Measurements from ENCODE around the gene RAB17. TPM values are rescaled to one million over a fixed set of nuclear protein-coding genes. Genes with fewer than 3 reads are reported as not detected.

Gene RAB17
- polyA plus RNA-seq, 4 donors: 1.7 to 21.3 (median 12.3) TPM

- DNase-seq (ENCODE audit: low read depth in 4 of 4, low spot score in 3 of 4): no peak
Observed at GRCh38 chr2:237565974-237566373, 24.6 kb downstream of the RAB17 start.

- DNase-seq (ENCODE audit: low read depth in 4 of 4, low spot score in 3 of 4): no peak
Observed at GRCh38 chr2:237564526-237565131, 25.9 kb downstream of the RAB17 start.

- DNase-seq (ENCODE audit: low read depth in 4 of 4, low spot score in 3 of 4): peak in 1 of 4 donors; percentile 44
Observed at GRCh38 chr2:237563816-237564215, 26.7 kb downstream of the RAB17 start.

DNA sequence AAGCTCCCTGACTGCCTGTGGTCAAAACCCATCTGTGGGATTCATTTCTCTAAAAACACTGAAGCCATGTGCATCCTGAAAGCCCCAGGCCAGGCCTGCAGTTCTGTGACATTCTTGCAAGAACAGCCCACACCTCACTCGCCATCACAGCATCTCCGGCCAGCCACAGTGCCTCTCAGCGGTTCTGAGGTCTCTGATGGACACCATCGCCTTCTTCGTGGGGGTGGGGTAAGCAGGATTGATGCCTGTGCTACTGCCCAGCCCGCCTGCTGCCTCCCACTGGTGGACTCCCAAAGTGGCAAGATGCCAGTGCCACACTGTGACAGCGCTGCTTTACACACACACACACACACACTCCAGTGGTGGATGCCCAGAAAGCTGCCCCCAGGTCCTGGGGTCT is 29.3 kb downstream of the RAB17 start:
- DNase-seq (ENCODE audit: low read depth in 4 of 4, low spot score in 3 of 4): no peak

DNA sequence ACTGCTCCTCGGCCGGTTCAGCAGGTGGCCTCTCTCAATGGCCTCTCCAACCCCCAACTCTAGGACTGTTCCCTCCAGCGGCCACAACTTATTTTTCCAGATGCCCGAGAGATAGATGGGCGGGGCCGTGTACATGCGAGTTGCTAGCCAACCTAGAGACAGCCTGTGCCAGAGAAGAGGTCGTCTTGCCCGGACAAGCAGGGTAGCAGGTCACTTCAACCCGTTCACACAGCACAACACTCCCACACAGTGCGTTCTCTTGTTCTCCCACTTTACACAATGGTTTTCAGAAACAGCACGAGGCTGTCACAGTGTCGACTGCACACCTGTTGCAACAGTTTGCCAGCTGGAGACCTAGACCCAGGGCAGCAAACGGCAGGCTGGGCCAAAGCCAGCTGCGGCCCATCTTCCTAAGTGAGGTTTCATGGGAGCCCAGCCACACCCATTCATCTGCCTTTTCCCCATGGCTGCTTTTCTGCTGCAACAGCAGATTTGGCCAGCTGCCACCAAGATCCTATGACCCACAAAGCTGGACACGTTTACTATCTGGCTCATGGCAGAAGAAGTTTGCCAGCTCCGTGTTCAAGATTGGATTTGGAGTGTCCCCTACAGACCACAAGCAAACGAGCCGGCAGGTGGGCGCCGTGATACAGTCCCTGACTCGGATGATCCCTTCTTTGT is 31.4 kb downstream of the RAB17 start:
- peak in 1 of 4 donors; percentile 33 for DNase-seq (ENCODE audit: low read depth in 4 of 4, low spot score in 3 of 4)

- DNase-seq (ENCODE audit: low read depth in 4 of 4, low spot score in 3 of 4): no peak
Observed at GRCh38 chr2:237557633-237558015, 32.9 kb downstream of the RAB17 start.

GRCh38 chr2:237556773-237557632 is 33.5 kb downstream of the RAB17 start:
- DNase-seq (ENCODE audit: low read depth in 4 of 4, low spot score in 3 of 4): no peak

DNA sequence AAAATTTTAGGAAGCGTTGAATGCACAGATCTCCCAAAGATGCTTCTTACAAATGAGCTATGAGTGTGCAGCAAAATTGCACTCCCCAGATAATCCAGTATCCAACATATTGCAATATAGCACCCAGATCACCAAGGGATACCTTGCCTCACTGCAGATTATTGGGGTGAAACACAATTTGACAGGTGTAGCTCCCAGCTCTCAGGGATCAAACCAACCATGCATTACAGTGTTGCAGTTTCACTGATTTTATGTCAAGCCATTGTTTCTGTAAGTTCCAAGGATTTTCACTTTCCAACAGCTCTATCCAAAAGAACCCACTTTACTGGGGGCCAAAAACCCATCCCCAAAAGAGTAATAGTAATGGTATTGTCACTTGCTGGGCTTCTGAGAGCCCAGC is 35.0 kb downstream of the RAB17 start:
- DNase-seq (ENCODE audit: low read depth in 4 of 4, low spot score in 3 of 4): no peak

GRCh38 chr2:237553948-237554347 is 36.6 kb downstream of the RAB17 start:
- DNase-seq (ENCODE audit: low read depth in 4 of 4, low spot score in 3 of 4): no peak

DNA sequence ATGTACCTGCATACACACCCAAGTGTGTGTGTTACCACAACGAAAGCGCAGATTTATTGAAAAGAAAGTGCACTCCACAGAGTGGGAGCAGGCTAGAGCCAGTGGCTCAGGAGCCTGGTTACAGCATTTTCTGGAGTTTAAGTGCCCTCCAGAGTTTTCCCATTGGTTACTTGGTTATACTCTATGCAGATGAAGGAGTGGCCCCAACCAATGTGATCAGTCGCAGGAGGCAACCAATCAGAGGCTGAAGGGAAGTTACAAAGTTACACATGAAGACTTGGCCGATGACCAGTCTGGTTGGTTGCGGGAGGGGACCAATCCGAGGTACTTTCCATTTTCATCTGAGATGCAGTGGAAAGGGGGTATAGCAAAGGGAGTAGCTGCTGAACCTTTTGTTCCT is 37.6 kb downstream of the RAB17 start:
- DNase-seq (ENCODE audit: low read depth in 4 of 4, low spot score in 3 of 4): no peak

DNA sequence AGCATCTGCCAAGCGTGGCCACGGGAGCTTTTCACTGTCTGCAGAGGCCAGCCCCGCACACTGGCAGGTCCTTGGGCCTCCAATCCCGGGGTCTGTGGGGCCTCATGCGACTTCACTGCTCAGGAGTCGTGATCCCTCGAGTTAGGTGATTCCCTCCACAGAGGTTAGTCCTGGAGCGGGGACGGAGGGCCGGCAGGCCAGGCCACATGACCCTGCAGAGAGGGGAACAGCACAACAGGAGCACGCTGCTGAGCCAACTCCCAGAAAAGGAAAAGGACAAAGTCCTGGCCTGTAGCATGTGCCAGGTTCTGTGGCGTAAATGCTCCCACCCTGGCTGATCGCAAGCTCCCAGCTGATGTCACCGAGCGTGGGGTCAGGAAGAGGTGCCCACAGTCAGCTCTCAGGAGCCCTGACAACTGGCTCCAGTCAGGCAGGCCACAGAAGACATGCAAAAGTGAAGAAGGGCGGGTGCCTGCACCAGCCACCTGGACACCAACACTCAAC is 39.4 kb downstream of the RAB17 start:
- no peak for DNase-seq (ENCODE audit: low read depth in 4 of 4, low spot score in 3 of 4)

GRCh38 chr2:237549643-237550415 is 40.7 kb downstream of the RAB17 start:
- no peak for DNase-seq (ENCODE audit: low read depth in 4 of 4, low spot score in 3 of 4)

GRCh38 chr2:237549216-237549615 is 41.3 kb downstream of the RAB17 start:
- DNase-seq (ENCODE audit: low read depth in 4 of 4, low spot score in 3 of 4): no peak

GRCh38 chr2:237547841-237548416 is 42.6 kb downstream of the RAB17 start:
- no peak for DNase-seq (ENCODE audit: low read depth in 4 of 4, low spot score in 3 of 4)

- DNase-seq (ENCODE audit: low read depth in 4 of 4, low spot score in 3 of 4): no peak
Observed at GRCh38 chr2:237546876-237547395, 43.6 kb downstream of the RAB17 start.

- DNase-seq (ENCODE audit: low read depth in 4 of 4, low spot score in 3 of 4): no peak
Observed at GRCh38 chr2:237546040-237546875, 44.3 kb downstream of the RAB17 start.

- no peak for DNase-seq (ENCODE audit: low read depth in 4 of 4, low spot score in 3 of 4)
Observed at GRCh38 chr2:237542001-237542704, 48.4 kb downstream of the RAB17 start.

- no peak for DNase-seq (ENCODE audit: low read depth in 4 of 4, low spot score in 3 of 4)
Observed at GRCh38 chr2:237541243-237541642, 49.3 kb downstream of the RAB17 start.

- DNase-seq (ENCODE audit: low read depth in 4 of 4, low spot score in 3 of 4): no peak
Observed at GRCh38 chr2:237540823-237541222, 49.7 kb downstream of the RAB17 start.

Data from left renal pelvis (tissue), 4 donors.